CD4-positive, alpha-beta T cell treated with Interleukin-17A for 4 hours (primary cell): Measurements from ENCODE around the gene FAM47E.
"Not testable (repeated sequence)": the region's sequence is repeated elsewhere in the genome, so short reads cannot be mapped to it uniquely, and the experiment has no call there.

Source experiments
- DNase-seq: peaks from one replicate; pipeline ENCODE4 v3.0.0-alpha.2; 2020; ENCODE audit warnings: mixed read lengths

Gene FAM47E

GRCh38 chr4:76232681-76233080 lies 18.8 kb upstream of the FAM47E start:
- DNase-seq: no peak

GRCh38 chr4:76233083-76233482 lies 18.4 kb upstream of the FAM47E start:
- DNase-seq: no peak

GRCh38 chr4:76233529-76233928 lies 18.0 kb upstream of the FAM47E start:
- no peak for DNase-seq

- DNase-seq: no peak
These were observed 17.4 kb upstream of the FAM47E start for GRCh38 chr4:76233967-76234678.

- DNase-seq: no peak
These were observed 16.9 kb upstream of the FAM47E start for GRCh38 chr4:76234679-76235044.

GRCh38 chr4:76235407-76235806 lies 16.1 kb upstream of the FAM47E start:
- DNase-seq: no peak

GRCh38 chr4:76235915-76236314 lies 15.6 kb upstream of the FAM47E start:
- no peak for DNase-seq

- no peak for DNase-seq
These were observed 13.3 kb upstream of the FAM47E start for GRCh38 chr4:76238236-76238635.

- no peak for DNase-seq
These were observed 12.8 kb upstream of the FAM47E start for GRCh38 chr4:76238701-76239100.

GRCh38 chr4:76240236-76240635 lies 11.3 kb upstream of the FAM47E start:
- no peak for DNase-seq

- not testable (repeated sequence) for DNase-seq
These were observed 7.6 kb upstream of the FAM47E start for GRCh38 chr4:76243877-76244276.

GRCh38 chr4:76246025-76246424 lies 5.5 kb upstream of the FAM47E start:
- no peak for DNase-seq

- no peak for DNase-seq
These were observed 4.7 kb upstream of the FAM47E start for GRCh38 chr4:76246852-76247251.

- no peak for DNase-seq
These were observed 559 bp upstream of the FAM47E start for GRCh38 chr4:76250962-76251361.

- no peak for DNase-seq
These were observed 741 bp downstream of the FAM47E start for GRCh38 chr4:76252271-76252653.

GRCh38 chr4:76253511-76253910 lies 2.0 kb downstream of the FAM47E start:
- DNase-seq: no peak

GRCh38 chr4:76256032-76256431 lies 4.5 kb downstream of the FAM47E start:
- no peak for DNase-seq

GRCh38 chr4:76256968-76257367 lies 5.4 kb downstream of the FAM47E start:
- no peak for DNase-seq

- DNase-seq: no peak
These were observed 6.3 kb downstream of the FAM47E start for GRCh38 chr4:76257824-76258223.

GRCh38 chr4:76260571-76260970 lies 9.1 kb downstream of the FAM47E start:
- DNase-seq: no peak

- DNase-seq: no peak
These were observed 14.2 kb downstream of the FAM47E start for GRCh38 chr4:76265631-76266218.

GRCh38 chr4:76266627-76267026 lies 15.1 kb downstream of the FAM47E start:
- no peak for DNase-seq

- DNase-seq: no peak
These were observed 16.3 kb downstream of the FAM47E start for GRCh38 chr4:76267811-76268210.

- DNase-seq: no peak
These were observed 19.0 kb downstream of the FAM47E start for GRCh38 chr4:76270244-76271175.
